Activated CD4-positive, alpha-beta T cell treated with anti-CD3 and anti-CD28 coated beads, Interleukin-2, amount 50 U/mL, for 16 hours (primary cell): ENCODE measurements around the gene PDLIM7.

ENCODE experiments used
- DNase-seq: peaks from one replicate; pipeline ENCODE4 v3.0.0-alpha.2; 2020

The PDLIM7 gene

DNA sequence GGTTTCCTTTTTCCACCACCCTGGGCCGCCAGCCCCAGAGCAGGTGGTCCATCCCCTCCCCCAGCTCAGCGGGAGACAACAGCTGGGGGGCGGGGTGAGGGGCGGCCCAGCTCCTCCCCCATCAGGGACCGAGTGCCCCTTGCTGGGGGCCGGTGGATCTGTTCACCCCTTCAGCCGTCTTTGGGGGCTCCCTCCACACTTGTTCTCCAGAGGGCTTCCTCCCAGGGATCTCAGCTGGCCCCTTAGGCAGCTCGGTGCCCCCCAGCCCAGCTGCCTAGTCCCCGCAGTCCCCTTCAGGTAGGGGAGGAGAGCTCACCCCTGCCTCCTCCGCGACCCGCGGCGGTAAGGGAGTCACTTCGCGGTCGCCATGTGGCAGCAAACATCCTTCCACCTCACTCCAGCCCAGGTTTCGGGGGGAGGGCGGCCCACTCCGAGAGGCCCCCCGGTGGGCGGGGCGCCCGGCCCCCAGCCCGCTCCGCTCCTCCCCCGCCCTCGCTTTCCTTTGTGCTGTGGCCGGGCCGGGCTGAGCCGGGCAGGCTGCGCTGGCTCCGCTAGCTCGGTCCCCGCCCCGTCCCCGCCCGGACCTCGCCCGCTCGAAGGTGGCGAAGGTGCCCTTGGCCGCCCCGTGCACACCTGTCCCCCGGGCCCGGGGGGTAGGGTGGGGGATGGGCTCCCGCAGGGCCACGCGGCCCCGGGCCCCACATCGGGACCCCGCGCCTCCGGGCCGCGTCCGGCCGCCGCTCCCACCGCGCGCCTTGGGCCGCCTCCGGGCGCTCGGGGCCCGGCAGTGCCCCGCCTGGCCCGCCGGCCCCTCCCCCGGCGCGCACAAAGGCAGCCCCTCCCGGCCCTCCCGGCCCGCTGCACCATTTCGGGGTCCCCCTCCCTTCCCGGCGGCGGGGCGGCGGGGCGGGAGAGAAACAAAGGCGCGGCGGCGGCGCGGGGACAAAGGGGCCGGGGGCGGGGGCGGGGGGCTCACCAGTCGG, 24.7 kb downstream of the PDLIM7 start:
- peak; percentile 40 for DNase-seq

DNA sequence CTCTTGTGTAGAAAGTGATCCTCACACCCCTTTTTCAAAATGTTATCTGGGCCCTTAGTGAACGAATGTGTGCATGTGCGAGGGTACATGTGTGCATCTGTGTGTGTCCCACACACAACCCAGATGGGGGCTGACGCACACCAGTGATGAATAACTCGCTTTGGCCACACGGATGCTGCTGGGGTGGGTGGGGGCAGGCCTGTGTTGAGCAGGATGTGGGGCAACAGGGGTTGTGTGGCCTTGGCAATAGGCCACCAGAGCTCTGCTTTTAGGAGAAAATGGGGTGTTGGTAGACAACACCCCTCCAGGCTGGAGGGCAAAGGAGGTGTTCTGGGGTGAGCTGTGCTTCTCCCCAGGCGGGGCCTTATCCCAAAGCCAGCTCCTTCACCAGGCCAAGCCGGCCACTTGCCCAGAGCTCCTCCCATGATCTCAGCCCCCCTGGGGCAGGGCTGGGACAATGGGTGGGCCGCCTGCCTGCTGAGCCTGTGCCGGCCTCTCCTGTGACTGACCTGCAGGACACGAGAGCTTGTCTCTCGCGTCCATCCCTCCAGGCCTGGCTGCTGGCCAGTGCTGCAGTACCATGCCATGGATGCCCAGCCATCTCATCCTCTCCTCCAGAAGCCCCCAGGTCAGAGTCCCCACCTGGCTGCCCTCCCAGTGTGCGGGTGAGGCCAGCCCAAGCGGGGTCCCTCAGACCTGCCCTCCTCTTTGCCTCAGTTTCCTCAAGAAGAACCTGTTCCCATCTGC, 25.6 kb downstream of the PDLIM7 start:
- DNase-seq, result no peak

DNA sequence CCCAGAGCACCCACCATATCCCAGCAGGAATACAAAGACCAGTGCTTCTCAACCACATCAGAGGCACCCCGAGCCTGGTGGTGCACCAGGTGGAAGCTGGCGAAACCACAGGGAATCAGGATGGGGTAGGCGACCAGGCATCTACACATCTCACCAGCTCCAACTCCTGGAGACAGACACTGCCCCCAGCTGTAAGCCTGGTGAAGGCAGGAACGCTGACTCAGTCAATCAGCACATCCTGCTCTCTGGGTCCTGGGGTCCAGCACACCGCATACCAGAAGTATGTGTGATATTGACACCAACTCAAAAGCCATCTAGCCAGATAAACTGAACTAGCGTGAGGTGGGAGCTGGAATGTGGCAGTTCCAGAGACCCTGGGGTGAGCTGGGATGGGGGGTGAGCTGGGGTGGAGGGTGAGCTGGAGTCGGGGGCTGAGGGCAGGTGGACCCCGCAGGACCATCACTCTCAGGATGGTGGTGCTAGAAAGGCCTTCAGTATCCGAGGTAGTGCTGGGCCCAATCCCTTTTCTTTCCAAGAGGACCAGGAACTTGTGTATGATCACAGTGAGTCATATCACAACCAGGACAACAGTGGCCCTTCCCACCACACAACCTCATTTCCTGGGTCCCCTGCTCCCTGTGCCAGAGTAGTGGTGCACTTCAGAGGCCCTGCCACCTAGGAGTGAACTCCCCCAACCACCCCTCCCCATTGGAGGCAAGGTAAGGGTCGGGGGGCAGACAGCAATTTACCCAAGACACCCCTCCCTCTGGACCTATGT, 26.5 kb downstream of the PDLIM7 start:
- no peak for DNase-seq

- DNase-seq, result no peak
These were observed 27.5 kb downstream of the PDLIM7 start for GRCh38 chr5:177469750-177470525.

- DNase-seq, result no peak
These were observed 28.4 kb downstream of the PDLIM7 start for GRCh38 chr5:177468685-177469628.

DNA sequence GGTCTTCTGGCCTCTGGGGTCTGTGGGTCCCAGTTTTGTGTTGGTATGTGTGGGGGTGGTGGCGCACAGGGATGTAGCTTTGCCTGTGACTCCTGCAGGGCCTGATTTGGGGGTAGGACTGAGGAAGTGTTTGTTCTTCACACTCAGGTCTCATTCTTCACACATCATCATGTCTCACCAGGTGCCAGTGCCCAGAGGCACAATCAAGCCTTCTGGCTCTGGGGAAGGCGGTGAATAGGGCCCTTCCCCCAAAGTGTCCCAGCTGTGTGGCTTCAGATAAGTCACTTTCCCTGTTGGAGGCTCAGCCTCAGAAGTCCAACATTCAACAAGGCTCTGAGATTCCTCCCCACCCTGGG, 29.1 kb downstream of the PDLIM7 start:
- DNase-seq, result no peak

DNA sequence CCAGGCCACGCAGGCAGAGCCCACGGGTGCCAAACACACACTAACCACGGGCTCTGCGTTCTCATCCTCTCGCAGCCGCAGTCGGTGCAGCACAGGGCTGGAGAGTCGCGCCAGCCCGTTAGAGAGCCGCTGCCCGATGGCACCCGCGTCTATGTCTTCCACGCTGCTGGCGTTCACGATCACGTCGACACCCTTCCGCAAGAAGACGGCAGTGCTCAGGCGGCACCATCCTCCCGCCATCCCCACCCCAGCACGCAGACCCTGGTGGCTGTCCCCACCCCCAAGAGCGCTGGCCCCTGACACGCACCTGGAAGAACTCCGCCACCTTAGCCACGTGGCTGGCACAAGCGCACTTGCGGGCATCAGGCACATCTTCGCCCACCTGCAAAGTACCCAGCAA, 30.0 kb downstream of the PDLIM7 start:
- no peak for DNase-seq

DNA sequence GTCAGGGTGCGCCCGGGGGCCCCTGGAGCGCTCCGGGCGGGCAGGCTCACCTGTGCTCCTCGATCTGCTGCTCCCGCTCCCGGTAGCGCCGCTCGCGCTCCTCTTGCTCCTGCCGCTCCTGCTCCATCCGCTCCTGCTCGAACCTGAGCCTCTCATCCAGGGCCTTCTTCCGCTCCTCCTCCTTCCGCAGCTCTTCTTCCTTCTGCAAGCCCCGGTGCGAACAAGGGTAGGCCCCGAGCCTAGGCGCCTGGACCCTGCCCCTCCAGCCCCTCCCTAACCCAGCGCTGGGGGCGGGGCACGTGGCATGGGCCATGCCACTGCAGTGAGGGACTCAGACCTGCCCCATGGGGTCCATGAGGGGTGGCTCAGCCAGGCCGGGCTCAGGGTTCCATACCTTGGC, 30.5 kb downstream of the PDLIM7 start:
- DNase-seq, result no peak

GRCh38 chr5:177465044-177465443, 32.4 kb downstream of the PDLIM7 start:
- DNase-seq, result no peak

DNA sequence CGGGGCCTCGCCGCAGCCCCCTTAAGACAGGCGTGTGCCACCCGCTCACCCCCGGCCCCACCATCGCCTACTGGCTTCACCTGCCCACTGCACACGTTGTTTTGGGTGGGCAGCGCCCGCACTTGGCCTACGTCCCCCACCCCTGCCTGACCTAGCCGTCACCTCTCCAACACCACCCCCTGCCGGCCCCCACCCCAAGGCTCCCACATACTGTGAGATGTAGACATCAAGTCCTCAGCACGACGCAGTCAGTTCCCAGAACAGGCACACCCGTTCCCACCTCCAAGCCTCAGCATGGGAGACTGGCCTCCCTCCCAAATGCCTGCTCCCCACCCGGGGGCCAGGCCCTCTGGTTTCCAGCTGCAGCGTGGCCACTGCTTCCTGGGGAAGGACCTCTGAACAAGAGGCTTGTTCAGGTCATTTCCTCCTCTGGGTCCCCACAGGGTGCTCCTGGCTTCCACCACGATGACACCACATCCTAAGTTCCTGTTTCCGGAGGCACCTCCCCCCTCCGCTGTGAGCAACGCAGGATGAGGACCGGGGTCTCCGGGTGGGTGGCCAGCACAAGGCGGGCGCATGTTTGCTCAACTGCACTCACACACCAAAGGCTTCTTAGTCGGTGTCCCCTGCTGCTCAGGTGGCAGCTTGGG, 35.3 kb downstream of the PDLIM7 start:
- no peak for DNase-seq

GRCh38 chr5:177459819-177460628, 37.4 kb downstream of the PDLIM7 start:
- DNase-seq, result no peak

DNA sequence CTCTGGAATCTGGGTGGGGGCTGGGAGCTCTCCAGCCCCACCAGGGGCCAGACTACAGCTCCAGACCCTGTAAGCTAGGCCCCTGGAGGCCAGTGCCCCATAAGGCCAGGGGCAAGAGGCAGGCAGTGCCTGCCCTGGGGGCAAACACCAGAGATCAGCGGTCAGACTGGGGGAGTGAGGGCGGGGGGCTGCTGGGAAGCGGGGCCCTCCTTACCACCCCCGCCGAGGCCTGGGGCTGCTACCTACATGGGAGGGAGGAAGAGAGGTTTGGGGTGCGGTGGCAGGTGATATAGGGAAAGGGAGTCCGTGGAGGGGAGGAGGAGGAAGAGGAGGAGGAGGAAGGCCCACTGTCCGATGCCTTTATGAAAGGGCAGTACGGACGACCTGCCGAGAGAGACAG, 38.0 kb downstream of the PDLIM7 start:
- DNase-seq, result no peak

DNA sequence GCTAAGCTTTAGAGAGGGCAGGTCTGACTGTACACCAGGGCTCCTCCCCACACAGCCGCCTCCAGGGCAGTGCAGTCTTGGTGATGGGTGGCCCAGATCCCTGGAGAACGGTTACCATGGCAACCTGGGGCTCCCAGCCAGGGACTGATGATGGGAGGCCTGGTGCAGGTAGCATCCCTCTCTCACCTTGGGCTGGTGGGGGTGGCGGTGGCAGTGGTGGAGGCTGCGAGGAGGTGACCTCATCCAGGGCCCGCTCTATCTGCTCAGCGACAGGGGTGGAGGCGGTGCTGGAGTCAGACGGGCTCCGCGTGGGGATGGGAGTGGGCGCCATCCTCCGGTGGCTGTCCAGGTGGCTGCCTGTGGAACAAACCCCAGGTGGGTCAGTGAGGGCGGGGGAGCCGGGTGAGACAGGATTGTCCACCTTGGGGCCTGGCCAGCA, 38.5 kb downstream of the PDLIM7 start:
- no peak for DNase-seq

GRCh38 chr5:177457852-177458681, 39.3 kb downstream of the PDLIM7 start:
- no peak for DNase-seq

- peak; percentile 77 for DNase-seq
These were observed 40.2 kb downstream of the PDLIM7 start for GRCh38 chr5:177456976-177457851.

DNA sequence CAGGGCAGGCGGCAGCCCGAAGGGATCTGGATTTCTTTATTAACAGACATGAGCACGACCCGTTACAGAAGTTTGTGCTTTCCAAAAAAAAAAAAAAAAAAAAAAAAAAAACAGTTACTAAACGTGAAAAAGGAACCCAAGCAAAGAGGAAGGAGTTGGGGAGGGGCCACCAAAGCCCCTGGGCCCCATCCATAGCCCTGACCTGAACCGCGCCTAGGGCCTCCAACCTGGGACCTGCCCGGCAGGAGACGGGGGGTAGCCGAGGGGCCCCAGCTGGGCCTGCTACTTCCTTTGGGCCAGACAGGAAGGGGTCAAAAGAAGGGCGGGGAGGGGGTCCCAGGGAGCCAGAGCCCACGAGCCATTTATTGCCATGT, 40.8 kb downstream of the PDLIM7 start:
- no peak for DNase-seq

- DNase-seq, result peak; percentile 95
These were observed 41.5 kb downstream of the PDLIM7 start for GRCh38 chr5:177455661-177456590.
